ENCODE measurements around the gene MBLAC2. TPM values are rescaled to one million over a fixed set of nuclear protein-coding genes. Genes with fewer than 3 reads are reported as not detected.

The MBLAC2 gene
- total RNA-seq, 1 experiment from 2014 or later, result 4.6 TPM

DNA sequence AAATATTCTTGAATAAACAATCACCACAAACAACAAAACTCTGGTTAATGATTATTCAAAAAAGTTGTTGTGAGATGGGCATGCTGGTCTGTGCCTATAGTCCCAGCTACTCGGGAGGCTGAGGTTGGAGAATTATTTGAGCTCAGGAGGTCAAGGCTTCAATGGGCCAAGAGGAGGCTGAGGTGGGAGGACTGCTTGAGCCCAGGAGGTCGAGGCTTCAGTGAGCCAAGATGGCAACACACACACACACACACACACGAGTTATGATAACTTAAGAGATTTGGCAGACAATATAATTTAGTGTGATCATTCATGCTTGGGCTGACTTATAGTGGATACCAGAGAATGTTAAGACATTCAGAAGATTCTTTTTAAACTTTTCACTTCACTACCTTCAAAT lies 39.9 kb upstream of the MBLAC2 start:
- no peaks in the 10 kb centered on the region for H3K9me2 ChIP-seq (ENCODE audit: insufficient read depth)
- no peaks in the 10 kb centered on the region for H3K27me3 ChIP-seq (ENCODE audit: insufficient read depth, low read depth)
- H3K9me3 ChIP-seq (ENCODE audit: insufficient read depth, low read depth), result no peaks in the 10 kb centered on the region; the same call in 1 of the 2 replicates
- intact Hi-C loops (cut with micrococcal nuclease; ENCODE audit: unreplicated experiment), result no loop called here
- no peak overlapping the region for H3K4me2 ChIP-seq
- DNase-seq, result no peak
- no peaks in the 10 kb centered on the region for H3K4me1 ChIP-seq (replicated peaks; ENCODE audit: insufficient read depth)
- ChIA-PET CTCF (no interaction called here), POLR2A (ENCODE audit: unreplicated experiment) (no interaction called here)
- H3K27ac ChIP-seq, result no peak overlapping the region
- 0 out of 2 replicates have a peak, but pooled peaks cover 8% of the 10 kb centered on the region for H3K36me3 ChIP-seq (ENCODE audit: low read depth)
- H4K20me1 ChIP-seq (ENCODE audit: insufficient read depth), result no peaks in the 10 kb centered on the region
- H3F3A ChIP-seq (ENCODE audit: insufficient read depth, low read depth), result no peaks in the 10 kb centered on the region
- H2AFZ ChIP-seq, result no peak overlapping the region
- no peaks in the 10 kb centered on the region for H3K79me2 ChIP-seq (ENCODE audit: low read depth)
- BruUV-seq (replicated peaks), result no TSS peak
- TF ChIP-seq CTCF (conservative IDR thresholded peaks at IDR 0.05) (no peak), EZH2 (IDR thresholded peaks at IDR 0.05; ENCODE audit: low read depth) (no peak)
- H3K4me3 ChIP-seq, result no peak overlapping the region

- Histone ChIP-seq H2AFZ (no peak overlapping the region), H3K27me3 (ENCODE audit: insufficient read depth, low read depth) (no peaks in the 10 kb centered on the region), H3K9me3 (ENCODE audit: insufficient read depth, low read depth) (no peaks in the 10 kb centered on the region), H3K27ac (no peak overlapping the region), H3K4me3 (no peak overlapping the region), H3K9me2 (ENCODE audit: insufficient read depth) (no peaks in the 10 kb centered on the region), H3K4me1 (replicated peaks; ENCODE audit: insufficient read depth) (no peaks in the 10 kb centered on the region; the same call in 1 of the 2 replicates), H3F3A (ENCODE audit: insufficient read depth, low read depth) (no peaks in the 10 kb centered on the region), H3K36me3 (ENCODE audit: low read depth) (no peaks in the 10 kb centered on the region), H3K4me2 (no peak overlapping the region), H3K79me2 (ENCODE audit: low read depth) (no peaks in the 10 kb centered on the region), H4K20me1 (ENCODE audit: insufficient read depth) (no peaks in the 10 kb centered on the region)
- intact Hi-C loops (cut with micrococcal nuclease; ENCODE audit: unreplicated experiment), result no loop called here
- BruUV-seq (replicated peaks), result no TSS peak
- POLR2A ChIA-PET (ENCODE audit: unreplicated experiment), result no interaction called here
- TF ChIP-seq EZH2 (IDR thresholded peaks at IDR 0.05; ENCODE audit: low read depth), result no peak
- no peak for TF ChIP-seq CTCF (conservative IDR thresholded peaks at IDR 0.05)
- no peak for DNase-seq
- CTCF ChIA-PET, result no interaction called here
These were observed 35.9 kb upstream of the MBLAC2 start for GRCh38 chr5:90510438-90510837.

GRCh38 chr5:90506221-90506620 lies 31.6 kb upstream of the MBLAC2 start:
- Histone ChIP-seq H3K4me2 (no peak overlapping the region), H3K27ac (no peak overlapping the region), H3K4me3 (no peak overlapping the region), H3K79me2 (ENCODE audit: low read depth) (no peaks in the 10 kb centered on the region), H4K20me1 (ENCODE audit: insufficient read depth) (no peaks in the 10 kb centered on the region), H2AFZ (no peak overlapping the region), H3K4me1 (replicated peaks; ENCODE audit: insufficient read depth) (peaks cover 4% of the 10 kb centered on the region; the same call in 1 of the 2 replicates), H3K27me3 (ENCODE audit: insufficient read depth, low read depth) (no peaks in the 10 kb centered on the region), H3F3A (ENCODE audit: insufficient read depth, low read depth) (no peaks in the 10 kb centered on the region), H3K36me3 (ENCODE audit: low read depth) (no peaks in the 10 kb centered on the region), H3K9me3 (ENCODE audit: insufficient read depth, low read depth) (no peaks in the 10 kb centered on the region), H3K9me2 (ENCODE audit: insufficient read depth) (no peaks in the 10 kb centered on the region)
- ChIA-PET CTCF (no interaction called here), POLR2A (ENCODE audit: unreplicated experiment) (no interaction called here)
- TF ChIP-seq CTCF (conservative IDR thresholded peaks at IDR 0.05), result no peak
- TF ChIP-seq EZH2 (IDR thresholded peaks at IDR 0.05; ENCODE audit: low read depth), result no peak
- no TSS peak for BruUV-seq (replicated peaks)
- intact Hi-C loops (cut with micrococcal nuclease; ENCODE audit: unreplicated experiment), result no loop called here
- DNase-seq, result no peak

Measured in PC-9 (cell line).